ENCODE results near the gene LDB2. TPM values are rescaled to one million over a fixed set of nuclear protein-coding genes. Genes with fewer than 3 reads are reported as not detected.
"Not testable (repeated sequence)": the region's sequence is repeated elsewhere in the genome, so short reads cannot be mapped to it uniquely, and the experiment has no call there.

LDB2 gene
- total RNA-seq, 1 experiment from 2014 or later = 94.0 TPM

DNA sequence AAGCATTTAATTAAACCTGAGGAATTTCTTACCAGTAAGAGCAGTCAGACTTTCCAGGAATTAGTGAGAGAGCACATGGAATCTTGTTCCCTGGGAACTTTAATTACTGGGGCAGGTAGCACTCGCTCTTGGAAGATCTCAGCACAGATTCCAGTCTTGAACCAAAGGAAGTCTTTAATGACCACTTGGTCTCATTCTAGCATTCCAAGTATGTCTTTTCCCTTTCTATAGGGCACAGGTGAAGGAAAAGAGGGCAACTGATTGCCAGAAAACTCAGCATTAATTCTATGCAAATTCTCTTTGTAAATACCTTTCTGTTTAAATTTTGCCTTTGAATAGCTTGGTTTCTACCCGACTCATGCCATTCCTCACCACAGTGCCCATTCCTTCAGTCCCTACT lies 236.6 kb downstream of the LDB2 start:
- Histone ChIP-seq H3K36me3 (replicated peaks; ENCODE audit: control insufficient read depth, insufficient read depth, low read length) (peaks cover 1% of the 10 kb centered on the region), H3K4me3 (ENCODE audit: insufficient read depth, low read depth, low read length) (no peak overlapping the region), H3K27me3 (ENCODE audit: control insufficient read depth, insufficient read depth, low read length) (no peaks in the 10 kb centered on the region)
- no peak for DNase-seq

DNA sequence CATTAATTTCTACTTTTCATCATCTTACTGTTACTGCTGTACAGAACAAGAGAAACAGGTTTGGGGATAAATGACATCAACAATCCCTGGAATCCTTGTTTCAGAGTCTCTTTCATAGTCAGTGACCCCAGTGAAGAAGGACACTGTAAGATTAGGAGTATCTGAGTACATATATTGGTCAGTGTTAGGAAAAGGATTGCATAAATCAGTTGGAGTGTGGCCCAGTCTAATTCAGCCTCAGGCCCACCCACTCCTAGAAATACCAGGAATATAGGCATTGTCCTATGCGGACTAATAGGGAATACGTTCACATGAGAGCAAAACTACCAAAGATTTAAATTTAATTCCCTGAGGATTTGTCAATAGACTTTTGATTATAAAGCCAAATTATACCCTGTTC lies 237.8 kb downstream of the LDB2 start:
- no peak overlapping the region for H3K4me3 ChIP-seq (ENCODE audit: insufficient read depth, low read depth, low read length)
- H3K27me3 ChIP-seq (ENCODE audit: control insufficient read depth, insufficient read depth, low read length) = no peaks in the 10 kb centered on the region
- DNase-seq = no peak
- no peaks in the 10 kb centered on the region; the same call in none of the 2 replicates for H3K36me3 ChIP-seq (replicated peaks; ENCODE audit: control insufficient read depth, insufficient read depth, low read length)

DNA sequence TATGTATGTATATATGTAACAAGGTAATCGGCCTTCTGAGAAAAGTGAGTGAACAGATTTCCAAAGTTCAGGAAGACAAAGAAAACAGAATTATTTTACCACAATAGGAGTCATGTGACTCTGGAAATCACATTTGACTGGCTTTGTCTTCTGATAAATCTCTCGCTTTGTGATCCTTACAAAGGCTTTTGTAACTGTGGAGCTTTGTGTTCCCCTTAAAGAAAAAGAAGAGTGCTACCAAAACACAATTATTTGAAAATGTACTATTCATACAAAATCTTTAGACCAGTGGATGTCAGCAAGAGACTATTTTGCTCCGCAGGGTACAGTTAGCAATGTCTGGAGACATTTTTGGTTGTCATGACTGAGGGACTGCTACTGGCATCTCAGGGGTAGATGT lies 238.8 kb downstream of the LDB2 start:
- Histone ChIP-seq H3K27me3 (ENCODE audit: control insufficient read depth, insufficient read depth, low read length) (no peaks in the 10 kb centered on the region), H3K36me3 (replicated peaks; ENCODE audit: control insufficient read depth, insufficient read depth, low read length) (no peaks in the 10 kb centered on the region; the same call in none of the 2 replicates), H3K4me3 (ENCODE audit: insufficient read depth, low read depth, low read length) (no peak overlapping the region)
- DNase-seq = no peak

DNA sequence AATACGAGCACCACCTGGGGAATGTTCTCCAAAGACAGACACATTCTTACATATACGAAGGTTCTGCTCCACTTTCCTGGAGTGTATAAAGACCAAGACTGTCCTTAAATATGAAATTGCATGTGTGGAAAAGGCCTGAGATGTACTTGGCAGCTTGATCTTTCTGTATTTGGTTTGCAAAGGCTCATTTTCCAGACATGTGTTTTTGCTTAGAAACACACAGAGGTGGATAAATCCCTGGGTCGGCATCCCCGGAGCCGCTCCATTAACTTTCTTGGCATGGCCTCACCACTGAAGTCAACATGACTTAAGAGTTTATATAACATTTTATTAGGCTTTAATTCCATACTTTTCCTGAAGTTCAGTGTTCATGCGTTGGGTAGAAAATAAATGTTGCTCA lies 239.4 kb downstream of the LDB2 start:
- no peaks in the 10 kb centered on the region for H3K27me3 ChIP-seq (ENCODE audit: control insufficient read depth, insufficient read depth, low read length)
- no peaks in the 10 kb centered on the region; the same call in none of the 2 replicates for H3K36me3 ChIP-seq (replicated peaks; ENCODE audit: control insufficient read depth, insufficient read depth, low read length)
- no peak for DNase-seq
- H3K4me3 ChIP-seq (ENCODE audit: insufficient read depth, low read depth, low read length) = no peak overlapping the region

DNA sequence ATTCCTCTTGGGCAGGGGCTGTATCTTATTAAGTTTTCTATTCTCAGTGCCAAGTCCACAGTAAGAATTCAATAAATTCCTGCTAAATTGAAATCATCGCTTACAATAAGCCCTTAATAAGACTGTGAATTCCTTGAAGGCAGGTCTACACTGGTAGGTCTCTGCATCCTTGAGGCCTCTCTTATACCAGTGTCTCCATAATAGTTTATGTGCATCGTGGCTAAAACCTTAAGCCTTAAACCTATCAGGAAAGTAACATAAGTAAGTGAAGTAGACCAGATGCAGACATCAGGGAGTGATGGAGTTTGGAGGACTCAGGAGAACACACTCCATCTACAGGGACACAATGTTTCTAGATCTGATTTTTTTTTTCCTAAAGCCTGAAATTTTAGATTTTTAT lies 240.3 kb downstream of the LDB2 start:
- DNase-seq = no peak
- no peaks in the 10 kb centered on the region for H3K27me3 ChIP-seq (ENCODE audit: control insufficient read depth, insufficient read depth, low read length)
- H3K36me3 ChIP-seq (replicated peaks; ENCODE audit: control insufficient read depth, insufficient read depth, low read length) = no peaks in the 10 kb centered on the region; the same call in 1 of the 2 replicates
- H3K4me3 ChIP-seq (ENCODE audit: insufficient read depth, low read depth, low read length) = no peak overlapping the region

DNA sequence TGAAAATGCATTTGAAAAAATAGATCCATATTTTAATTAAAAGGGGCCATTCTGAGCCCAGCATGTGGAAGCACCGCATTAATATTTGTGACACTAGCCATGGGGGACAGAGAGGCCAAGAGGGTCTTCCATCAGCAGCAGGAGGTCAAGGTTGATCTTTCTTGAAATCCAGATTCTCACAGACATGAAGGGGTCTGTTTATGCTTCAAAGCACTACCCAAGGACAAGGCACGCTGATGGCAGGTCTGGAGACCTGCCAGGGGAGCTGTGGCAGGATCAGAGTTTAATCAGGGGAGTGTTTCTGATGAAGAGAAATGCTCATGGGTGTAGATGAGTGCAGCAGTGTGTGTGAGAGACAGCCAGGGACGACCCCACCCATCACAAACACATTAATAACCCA lies 243.3 kb downstream of the LDB2 start:
- no peak overlapping the region for H3K4me3 ChIP-seq (ENCODE audit: insufficient read depth, low read depth, low read length)
- H3K36me3 ChIP-seq (replicated peaks; ENCODE audit: control insufficient read depth, insufficient read depth, low read length) = no peaks in the 10 kb centered on the region
- H3K27me3 ChIP-seq (ENCODE audit: control insufficient read depth, insufficient read depth, low read length) = no peaks in the 10 kb centered on the region
- no peak for DNase-seq

DNA sequence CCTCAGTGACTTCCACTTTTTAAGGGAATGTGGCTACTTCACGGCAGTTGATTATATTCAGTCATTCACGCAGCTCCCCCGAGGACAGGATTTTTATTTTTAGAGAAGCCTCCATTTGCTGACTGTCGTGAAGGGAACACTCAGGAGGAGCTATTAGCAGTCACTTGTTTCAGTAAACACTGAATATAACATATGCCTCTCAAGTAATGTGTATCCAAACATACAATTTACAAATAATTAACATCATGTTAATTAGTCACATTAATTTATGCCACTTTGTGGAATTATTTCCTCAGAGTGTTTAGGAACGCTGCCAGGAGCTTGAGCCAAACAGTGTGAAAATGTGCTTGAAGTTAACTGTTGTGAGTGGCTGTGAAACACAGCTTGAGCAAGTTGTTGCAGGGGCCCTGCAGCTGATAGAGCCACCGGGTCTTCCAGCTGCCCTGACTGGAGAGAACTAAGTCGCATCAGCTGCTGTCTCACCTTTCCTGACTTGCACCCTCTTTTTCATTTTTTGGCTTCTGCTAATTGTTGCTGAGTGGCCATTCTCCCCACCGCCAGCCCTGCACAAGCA lies 245.6 kb downstream of the LDB2 start:
- DNase-seq = no peak
- H3K4me3 ChIP-seq (ENCODE audit: insufficient read depth, low read depth, low read length) = no peak overlapping the region
- H3K27me3 ChIP-seq (ENCODE audit: control insufficient read depth, insufficient read depth, low read length) = no peaks in the 10 kb centered on the region

DNA sequence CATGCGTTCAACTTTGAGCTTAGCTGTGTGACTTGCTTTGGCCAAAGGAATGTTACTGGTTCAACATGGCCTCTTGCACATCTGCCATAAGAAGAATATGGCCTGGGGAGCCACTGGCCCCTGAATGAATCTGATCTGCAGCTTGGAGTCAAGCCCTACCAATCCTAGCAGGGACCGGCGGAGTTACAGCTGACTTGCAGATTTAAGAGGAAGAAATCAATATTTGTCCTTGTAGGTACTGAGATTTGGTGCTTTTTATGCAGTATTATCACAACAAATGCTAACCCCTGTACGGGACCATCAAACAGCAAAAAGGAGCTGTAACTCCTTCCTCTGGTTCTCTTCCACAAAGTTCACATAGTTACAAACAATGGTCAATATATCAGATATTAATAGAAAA lies 252.0 kb downstream of the LDB2 start:
- Histone ChIP-seq H3K27me3 (ENCODE audit: control insufficient read depth, insufficient read depth, low read length) (no peaks in the 10 kb centered on the region), H3K36me3 (replicated peaks; ENCODE audit: control insufficient read depth, insufficient read depth, low read length) (no peaks in the 10 kb centered on the region), H3K4me3 (ENCODE audit: insufficient read depth, low read depth, low read length) (no peak overlapping the region)
- no peak for DNase-seq

More for the DNA sequence above, 245.6 kb downstream of the LDB2 start:
- no peaks in the 10 kb centered on the region for H3K36me3 ChIP-seq (replicated peaks; ENCODE audit: control insufficient read depth, insufficient read depth, low read length)

DNA sequence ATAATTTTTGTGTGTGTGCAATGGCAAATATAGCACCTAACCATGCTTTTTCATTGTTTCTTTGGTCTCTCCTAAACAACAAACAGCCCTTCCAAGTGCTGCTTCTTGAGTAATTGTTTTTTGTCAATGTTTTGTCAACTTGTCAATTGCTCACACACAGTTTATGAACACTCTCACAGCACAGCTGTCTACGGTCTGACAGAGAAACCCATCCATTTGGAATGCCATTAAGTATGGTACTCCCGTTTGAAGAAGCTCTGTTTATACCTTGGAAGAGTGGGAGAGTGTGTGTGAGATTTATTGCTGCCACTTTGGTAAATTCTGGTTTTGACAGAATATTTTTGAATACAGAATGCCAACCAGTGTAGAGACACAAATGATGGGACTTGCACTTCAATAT lies 254.6 kb downstream of the LDB2 start:
- H3K4me3 ChIP-seq (ENCODE audit: insufficient read depth, low read depth, low read length) = no peak overlapping the region
- no peaks in the 10 kb centered on the region for H3K27me3 ChIP-seq (ENCODE audit: control insufficient read depth, insufficient read depth, low read length)
- H3K36me3 ChIP-seq (replicated peaks; ENCODE audit: control insufficient read depth, insufficient read depth, low read length) = no peaks in the 10 kb centered on the region
- DNase-seq = no peak

DNA sequence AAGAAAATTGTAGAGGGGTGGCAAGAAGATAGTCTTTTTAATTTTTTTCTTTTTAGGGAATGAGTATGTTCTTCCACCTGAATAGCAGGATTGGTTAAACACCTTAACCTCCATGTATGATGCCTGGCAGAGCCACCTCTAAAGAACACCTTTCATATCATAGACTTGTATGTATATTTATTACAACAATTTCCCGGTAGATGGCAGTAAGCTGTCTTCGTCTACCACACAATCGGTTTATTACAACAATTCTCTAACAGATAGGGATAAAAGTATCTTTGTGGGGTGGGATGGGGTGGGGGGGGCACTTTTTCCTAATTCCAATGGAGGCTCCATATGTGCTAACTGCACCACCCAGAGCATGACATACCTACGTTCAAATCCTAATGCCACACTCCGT lies 255.5 kb downstream of the LDB2 start:
- no peak for DNase-seq
- Histone ChIP-seq H3K27me3 (ENCODE audit: control insufficient read depth, insufficient read depth, low read length) (no peaks in the 10 kb centered on the region), H3K4me3 (ENCODE audit: insufficient read depth, low read depth, low read length) (no peak overlapping the region), H3K36me3 (replicated peaks; ENCODE audit: control insufficient read depth, insufficient read depth, low read length) (no peaks in the 10 kb centered on the region)

DNA sequence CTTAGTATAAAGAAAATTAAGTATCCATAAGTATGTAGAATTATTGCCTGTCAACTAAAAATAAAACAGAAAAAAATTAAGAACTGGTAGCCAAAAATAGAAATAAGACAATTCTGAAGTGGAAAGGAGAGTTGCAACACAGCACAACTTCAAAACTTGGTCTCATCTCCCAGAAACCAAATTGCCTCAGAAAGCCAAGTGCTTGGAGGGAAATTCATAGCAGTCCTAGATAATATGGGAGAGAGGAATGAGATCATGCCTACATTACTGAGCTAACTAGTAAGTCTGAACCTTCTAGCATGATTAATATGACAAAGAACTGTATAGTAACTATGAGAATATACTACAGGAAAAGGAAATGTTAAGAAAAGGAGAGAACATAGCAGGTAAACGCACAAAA lies 256.5 kb downstream of the LDB2 start:
- no peaks in the 10 kb centered on the region for H3K36me3 ChIP-seq (replicated peaks; ENCODE audit: control insufficient read depth, insufficient read depth, low read length)
- no peaks in the 10 kb centered on the region for H3K27me3 ChIP-seq (ENCODE audit: control insufficient read depth, insufficient read depth, low read length)
- H3K4me3 ChIP-seq (ENCODE audit: insufficient read depth, low read depth, low read length) = no peak overlapping the region
- DNase-seq = no peak

DNA sequence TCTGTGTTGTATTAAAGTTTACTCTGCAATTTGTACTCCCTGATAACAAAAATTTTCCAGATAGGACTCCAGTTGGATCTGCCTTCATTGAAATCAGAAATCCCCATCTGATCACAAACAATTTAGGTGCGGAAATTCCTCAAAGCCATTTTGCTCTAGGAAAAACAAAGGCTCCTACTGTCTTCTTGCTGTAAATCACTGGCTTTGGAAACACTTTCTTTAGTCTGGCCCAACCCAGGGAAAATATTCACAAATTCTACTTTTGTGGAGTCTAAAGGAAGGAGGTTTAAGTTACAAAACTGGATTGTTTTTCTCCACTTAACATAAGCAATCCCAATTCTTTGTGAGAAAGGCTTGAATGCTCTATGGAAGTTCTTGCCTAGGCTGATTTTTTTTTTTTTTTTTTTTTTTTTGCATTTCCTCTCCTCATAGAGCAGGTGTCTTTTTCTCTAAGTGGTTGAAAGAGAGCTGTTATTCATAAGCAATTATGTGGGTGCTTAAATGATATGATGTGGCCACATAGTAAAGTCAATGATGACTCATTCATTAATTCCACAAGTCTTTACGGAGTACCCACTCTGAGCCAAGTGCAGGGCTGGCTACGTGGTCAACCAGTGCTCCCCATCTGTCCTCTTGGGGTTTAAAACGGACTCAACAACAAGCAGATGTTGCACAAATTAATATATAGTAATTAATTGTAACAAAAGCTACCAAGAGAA lies 261.4 kb downstream of the LDB2 start:
- no peak for DNase-seq
- Histone ChIP-seq H3K27me3 (ENCODE audit: control insufficient read depth, insufficient read depth, low read length) (no peaks in the 10 kb centered on the region), H3K36me3 (replicated peaks; ENCODE audit: control insufficient read depth, insufficient read depth, low read length) (no peaks in the 10 kb centered on the region), H3K4me3 (ENCODE audit: insufficient read depth, low read depth, low read length) (no peak overlapping the region)

DNA sequence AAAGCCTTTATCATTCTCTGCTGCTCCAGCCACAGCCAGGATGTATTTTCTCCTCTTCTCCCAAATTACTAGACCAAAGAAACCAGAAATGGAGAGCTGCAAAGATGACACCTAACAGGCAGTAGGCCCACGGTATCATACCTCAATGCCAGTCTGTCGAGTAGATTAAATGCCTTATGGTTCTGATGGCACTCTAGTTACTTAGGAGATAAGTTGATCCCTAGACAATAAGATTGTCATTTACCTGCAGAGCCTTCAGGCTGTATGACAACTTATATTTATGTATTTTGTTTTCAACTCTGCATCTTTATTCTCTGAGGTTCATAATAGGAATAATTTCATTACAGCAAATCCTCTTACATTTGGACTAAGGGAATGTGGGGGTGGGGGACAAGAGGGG lies 262.1 kb downstream of the LDB2 start:
- H3K36me3 ChIP-seq (replicated peaks; ENCODE audit: control insufficient read depth, insufficient read depth, low read length) = no peaks in the 10 kb centered on the region
- H3K27me3 ChIP-seq (ENCODE audit: control insufficient read depth, insufficient read depth, low read length) = no peaks in the 10 kb centered on the region
- DNase-seq = no peak
- no peak overlapping the region for H3K4me3 ChIP-seq (ENCODE audit: insufficient read depth, low read depth, low read length)

DNA sequence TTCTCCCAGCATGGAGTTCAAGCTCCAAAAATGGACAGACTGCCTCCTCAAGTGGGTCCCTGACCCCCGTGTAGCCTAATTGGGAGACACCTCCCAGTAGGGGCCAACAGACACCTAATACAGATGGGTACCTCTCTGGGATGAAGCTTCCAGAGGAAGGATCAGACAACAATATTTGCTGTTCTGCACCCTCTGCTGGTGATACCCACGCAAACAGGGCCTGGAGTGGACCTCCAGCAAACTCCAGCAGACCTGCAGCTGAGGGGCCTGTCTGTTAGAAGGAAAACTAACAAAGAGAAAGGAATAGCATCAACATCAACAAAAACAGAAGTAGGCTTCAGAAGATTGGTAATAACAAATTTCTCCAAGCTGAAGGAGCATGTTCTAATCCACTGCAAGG lies 269.2 kb downstream of the LDB2 start:
- H3K4me3 ChIP-seq (ENCODE audit: insufficient read depth, low read depth, low read length); H3K36me3 ChIP-seq (replicated peaks; ENCODE audit: control insufficient read depth, insufficient read depth, low read length); DNase-seq; H3K27me3 ChIP-seq (ENCODE audit: control insufficient read depth, insufficient read depth, low read length): not testable (repeated sequence)

DNA sequence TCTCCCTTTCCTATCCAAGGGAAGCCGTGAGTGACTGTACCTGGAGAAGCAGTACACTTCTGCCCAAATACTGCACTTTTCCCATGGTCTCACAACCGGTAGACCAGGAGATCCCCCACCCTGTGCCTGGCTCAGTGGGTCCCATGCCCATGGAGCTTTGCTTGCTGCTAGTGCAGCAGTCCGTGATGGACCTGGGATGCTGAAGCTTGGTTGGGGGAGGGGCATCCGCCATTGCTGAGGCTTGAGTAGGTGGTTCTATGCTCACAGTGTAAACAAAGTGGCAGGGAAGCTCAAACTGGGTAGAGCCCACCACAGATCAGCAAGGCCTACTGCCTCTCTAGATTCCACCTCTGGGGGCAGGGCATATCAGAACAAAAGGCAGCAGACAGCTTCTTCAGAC lies 269.6 kb downstream of the LDB2 start:
- H3K4me3 ChIP-seq (ENCODE audit: insufficient read depth, low read depth, low read length); H3K27me3 ChIP-seq (ENCODE audit: control insufficient read depth, insufficient read depth, low read length); H3K36me3 ChIP-seq (replicated peaks; ENCODE audit: control insufficient read depth, insufficient read depth, low read length); DNase-seq: not testable (repeated sequence)
